ENCODE results near the gene PRND. TPM values are rescaled to one million over a fixed set of nuclear protein-coding genes. Genes with fewer than 3 reads are reported as not detected.

The PRND gene
- total and polyA plus RNA-seq, 7 donors, result 0.04 to 6.4 (median 0.95) TPM; not detected in 2

DNA sequence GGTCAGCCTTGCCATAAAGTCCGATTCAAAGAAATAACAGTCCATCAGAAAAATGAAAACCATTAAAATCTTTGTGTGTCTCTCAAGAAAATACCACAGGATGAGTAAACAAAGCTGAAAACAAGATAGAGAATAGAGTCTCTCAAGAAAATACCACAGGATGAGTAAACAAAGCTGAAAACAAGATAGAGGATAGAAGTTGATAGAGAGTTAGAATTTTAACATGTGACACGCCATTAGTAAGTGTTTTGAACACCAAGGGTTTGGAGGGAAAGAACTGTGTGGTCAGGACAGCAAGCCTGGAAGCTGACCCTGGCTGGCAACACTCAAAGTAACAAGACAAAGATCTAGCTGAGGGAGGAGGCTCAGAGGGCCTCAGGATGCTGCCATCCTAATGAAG lies 43.9 kb upstream of the PRND start:
- TF ChIP-seq EP300 (IDR thresholded peaks at IDR 0.05), result no peak
- TF ChIP-seq, protein P1, sequence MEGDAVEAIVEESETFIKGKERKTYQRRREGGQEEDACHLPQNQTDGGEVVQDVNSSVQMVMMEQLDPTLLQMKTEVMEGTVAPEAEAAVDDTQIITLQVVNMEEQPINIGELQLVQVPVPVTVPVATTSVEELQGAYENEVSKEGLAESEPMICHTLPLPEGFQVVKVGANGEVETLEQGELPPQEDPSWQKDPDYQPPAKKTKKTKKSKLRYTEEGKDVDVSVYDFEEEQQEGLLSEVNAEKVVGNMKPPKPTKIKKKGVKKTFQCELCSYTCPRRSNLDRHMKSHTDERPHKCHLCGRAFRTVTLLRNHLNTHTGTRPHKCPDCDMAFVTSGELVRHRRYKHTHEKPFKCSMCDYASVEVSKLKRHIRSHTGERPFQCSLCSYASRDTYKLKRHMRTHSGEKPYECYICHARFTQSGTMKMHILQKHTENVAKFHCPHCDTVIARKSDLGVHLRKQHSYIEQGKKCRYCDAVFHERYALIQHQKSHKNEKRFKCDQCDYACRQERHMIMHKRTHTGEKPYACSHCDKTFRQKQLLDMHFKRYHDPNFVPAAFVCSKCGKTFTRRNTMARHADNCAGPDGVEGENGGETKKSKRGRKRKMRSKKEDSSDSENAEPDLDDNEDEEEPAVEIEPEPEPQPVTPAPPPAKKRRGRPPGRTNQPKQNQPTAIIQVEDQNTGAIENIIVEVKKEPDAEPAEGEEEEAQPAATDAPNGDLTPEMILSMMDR (IDR thresholded peaks at IDR 0.05), result no peak
- no peak for TF ChIP-seq POLR2A (IDR thresholded peaks at IDR 0.05)
- TF ChIP-seq POLR2AphosphoS5 (IDR thresholded peaks at IDR 0.05), result no peak
- Histone ChIP-seq H3K4me1 (peaks cover 0 to 29% (median 20%) of the 10 kb centered on the region in 4 donors), H3K9me3 (no peaks in the 10 kb centered on the region), H3K4me3 (no peak overlapping the region), H3K27me3 (no peaks in the 10 kb centered on the region), H3K36me3 (no peaks in the 10 kb centered on the region), H3K27ac (no peak overlapping the region)
- no peak for DNase-seq
- intact Hi-C loops (cut with DNase I), result no loop called here
- WGBS, 2 donors, result 85 to 89% methylated on average over 2 of the region's 2 CpGs

DNA sequence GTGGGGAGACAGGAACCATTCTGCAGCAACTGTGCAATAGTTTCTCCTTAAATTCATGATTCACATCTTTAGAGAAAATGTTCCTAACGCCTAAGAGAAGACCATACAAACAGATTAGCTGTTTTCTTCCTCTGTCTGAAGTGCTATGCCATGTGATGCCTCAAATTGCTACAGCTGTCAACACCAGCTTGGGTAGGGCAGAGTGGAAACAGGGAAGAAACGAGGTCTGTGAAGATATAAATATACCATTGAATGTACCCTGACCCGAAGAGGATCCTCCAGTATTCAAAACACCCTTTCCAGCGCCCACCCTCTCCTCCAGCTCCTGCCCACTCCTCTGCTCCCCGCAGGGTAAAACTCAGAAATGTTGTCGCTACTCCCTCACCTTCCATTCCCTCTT lies 40.3 kb upstream of the PRND start:
- WGBS, 2 donors, result 69 to 76% methylated on average over 6 of the region's 6 CpGs
- no peaks in the 10 kb centered on the region for H3K27me3 ChIP-seq
- no peaks in the 10 kb centered on the region for H3K9me3 ChIP-seq
- no peak for DNase-seq
- peak overlapping the region in 3 of 4 donors; percentile 54 to 99 (median 98) for H3K27ac ChIP-seq
- peaks cover 0 to 51% (median 38%) of the 10 kb centered on the region in 4 donors for H3K4me1 ChIP-seq
- TF ChIP-seq POLR2AphosphoS5 (IDR thresholded peaks at IDR 0.05), result no peak
- no peak for TF ChIP-seq EP300 (IDR thresholded peaks at IDR 0.05)
- TF ChIP-seq, protein P1 (IDR thresholded peaks at IDR 0.05), result no peak
- no peak for TF ChIP-seq POLR2A (IDR thresholded peaks at IDR 0.05)
- intact Hi-C loops (cut with DNase I), result no loop called here
- no peaks in the 10 kb centered on the region for H3K36me3 ChIP-seq
- H3K4me3 ChIP-seq, result no peak overlapping the region

DNA sequence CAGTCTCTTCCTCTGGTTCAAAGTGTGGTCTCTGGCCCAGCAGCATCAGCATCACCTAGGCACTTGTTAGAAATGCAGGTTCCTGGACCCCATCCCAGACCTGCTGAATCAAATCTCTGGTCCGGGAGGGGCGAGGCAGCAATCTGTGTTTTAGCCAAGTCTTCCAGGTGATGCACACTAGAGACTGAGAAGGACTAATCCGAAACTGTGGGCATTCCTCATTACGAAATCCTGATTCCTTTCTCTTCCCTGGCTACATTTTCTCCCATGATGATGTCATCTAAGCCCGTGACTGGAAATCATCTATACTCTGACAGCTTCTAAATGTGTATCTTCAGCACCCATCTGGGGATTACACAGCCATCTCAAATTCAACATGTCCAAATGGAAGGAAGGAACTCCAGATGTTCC lies 39.7 kb upstream of the PRND start:
- intact Hi-C loops (cut with DNase I), result no loop called here
- 81 to 82% methylated on average over 5 of the region's 5 CpGs for WGBS, 2 donors
- H3K27ac ChIP-seq, result peak overlapping the region in 3 of 4 donors; percentile 54 to 99 (median 98)

DNA sequence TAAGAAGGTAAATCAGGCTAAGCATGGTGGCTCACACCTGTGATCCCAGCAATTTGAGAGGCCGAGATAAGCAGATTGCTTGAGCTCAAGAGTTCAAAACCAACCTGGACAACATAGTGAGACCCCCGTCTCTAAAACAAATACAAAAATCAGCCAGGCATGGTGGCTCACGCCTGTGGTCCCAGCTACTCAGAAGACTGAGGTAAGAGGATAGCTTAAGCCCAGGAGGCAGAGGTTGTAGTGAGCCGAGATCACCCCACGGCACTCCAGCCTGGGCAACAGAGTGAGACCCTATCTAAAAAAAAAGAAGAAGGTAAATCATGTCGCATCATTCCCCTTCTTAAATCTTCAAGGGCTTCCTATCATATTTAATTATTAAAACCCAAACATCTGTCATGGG lies 39.0 kb upstream of the PRND start:
- WGBS, 2 donors, result 91 to 94% methylated on average over 6 of the region's 6 CpGs
- Histone ChIP-seq H3K4me1 (peaks cover 0 to 57% (median 43%) of the 10 kb centered on the region in 4 donors), H3K9me3 (no peaks in the 10 kb centered on the region), H3K27me3 (no peaks in the 10 kb centered on the region), H3K36me3 (no peaks in the 10 kb centered on the region), H3K27ac (peak overlapping the region in 3 of 4 donors; percentile 54 to 99 (median 98)), H3K4me3 (no peak overlapping the region)
- no peak for TF ChIP-seq POLR2AphosphoS5 (IDR thresholded peaks at IDR 0.05)
- TF ChIP-seq POLR2A (IDR thresholded peaks at IDR 0.05), result no peak
- TF ChIP-seq, protein P1 (IDR thresholded peaks at IDR 0.05), result no peak
- no peak for TF ChIP-seq EP300 (IDR thresholded peaks at IDR 0.05)
- intact Hi-C loops (cut with DNase I), result no loop called here
- no peak for DNase-seq

More for the DNA sequence above, 39.7 kb upstream of the PRND start:
- H3K27me3 ChIP-seq, result no peaks in the 10 kb centered on the region
- no peaks in the 10 kb centered on the region for H3K9me3 ChIP-seq
- TF ChIP-seq EP300 (IDR thresholded peaks at IDR 0.05) (no peak), POLR2AphosphoS5 (IDR thresholded peaks at IDR 0.05) (peak in 3 of 4 donors; percentile 12 to 43 (median 23))
- DNase-seq, result no peak
- H3K4me3 ChIP-seq, result no peak overlapping the region
- H3K36me3 ChIP-seq, result no peaks in the 10 kb centered on the region
- peaks cover 0 to 51% (median 38%) of the 10 kb centered on the region in 4 donors for H3K4me1 ChIP-seq

DNA sequence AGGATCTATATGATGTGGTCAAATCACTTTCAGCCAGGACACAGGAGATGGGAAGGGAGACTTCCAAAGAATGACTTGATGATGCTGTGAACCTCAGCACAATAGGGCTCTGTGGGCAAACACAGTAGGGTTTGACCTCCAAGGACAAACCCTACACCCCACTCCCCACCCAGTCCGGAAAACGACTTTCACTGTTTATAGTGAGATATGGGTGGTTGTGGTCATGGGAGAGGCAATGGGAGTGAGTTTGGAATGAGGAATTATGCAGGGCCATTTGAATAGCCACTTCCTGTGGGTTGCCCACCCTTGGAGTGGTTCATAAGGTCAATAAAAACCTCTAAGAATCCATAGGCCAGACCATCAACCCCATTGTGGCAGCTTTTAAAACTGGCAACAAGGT lies 38.4 kb upstream of the PRND start:
- no peak for TF ChIP-seq EP300 (IDR thresholded peaks at IDR 0.05)
- TF ChIP-seq, protein P1 (IDR thresholded peaks at IDR 0.05), result no peak
- no peak for TF ChIP-seq POLR2AphosphoS5 (IDR thresholded peaks at IDR 0.05)
- H3K27me3 ChIP-seq, result no peaks in the 10 kb centered on the region
- H3K27ac ChIP-seq, result peak overlapping the region in 3 of 4 donors; percentile 98 to 100 (median 99)
- 63 to 78% methylated on average over 2 of the region's 2 CpGs for WGBS, 2 donors
- H3K4me1 ChIP-seq, result peaks cover 0 to 63% (median 49%) of the 10 kb centered on the region in 4 donors
- intact Hi-C loops (cut with DNase I), result no loop called here
- H3K4me3 ChIP-seq, result no peak overlapping the region
- no peaks in the 10 kb centered on the region for H3K9me3 ChIP-seq
- H3K36me3 ChIP-seq, result no peaks in the 10 kb centered on the region
- DNase-seq, result no peak
